Measurements from ENCODE around the gene LANCL2. TPM values are rescaled to one million over a fixed set of nuclear protein-coding genes. Genes with fewer than 3 reads are reported as not detected.

Gene LANCL2
- total RNA-seq, 1 experiment from 2014 or later: 26.4 TPM

- H3K36me3 Mint-ChIP-seq (ENCODE audit: insufficient read depth in 1 of 3, low read depth in 3 of 3): no peaks in the 10 kb centered on the region; a peak in 1 of 7 replicates
- Histone ChIP-seq H4K8ac (replicated peaks; ENCODE audit: insufficient read length, low read depth, low read length) (no peak overlapping the region), H4K5ac (ENCODE audit: insufficient read length, low read depth, low read length) (no peak overlapping the region), H2BK15ac (ENCODE audit: low read depth, low read length) (no peak overlapping the region), H4K91ac (ENCODE audit: insufficient read length, low read depth, low read length) (no peak overlapping the region), H2BK20ac (ENCODE audit: low read depth, low read length, poor library complexity, severe bottlenecking) (no peak overlapping the region), H2AFZ (ENCODE audit: low read length) (no peak overlapping the region), H3K79me1 (ENCODE audit: insufficient read depth, low read depth, low read length, poor library complexity, severe bottlenecking) (no peaks in the 10 kb centered on the region), H3K27me3 (ENCODE audit: insufficient read depth, low read length) (no peaks in the 10 kb centered on the region), H2BK120ac (ENCODE audit: low read depth, low read length, poor library complexity, severe bottlenecking) (no peak overlapping the region), H3K23me2 (ENCODE audit: insufficient read length, low read depth, low read length, poor library complexity, severe bottlenecking) (peaks cover 3% of the 10 kb centered on the region), H3K18ac (ENCODE audit: insufficient read length, low read depth, low read length) (no peak overlapping the region), H2AK5ac (ENCODE audit: insufficient read length, low read length) (no peak overlapping the region), H2BK12ac (ENCODE audit: insufficient read length, low read depth, low read length) (no peak overlapping the region), H3K4me2 (ENCODE audit: insufficient read depth, insufficient read length, low read length) (no peak overlapping the region), H3K9me3 (ENCODE audit: control insufficient read depth, low read depth, low read length) (no peaks in the 10 kb centered on the region), H3K4ac (ENCODE audit: low read depth, low read length) (no peak overlapping the region), H2BK5ac (ENCODE audit: insufficient read length, low read length) (no peak overlapping the region), H3K79me2 (ENCODE audit: insufficient read depth, low read length) (no peaks in the 10 kb centered on the region), H3K14ac (ENCODE audit: insufficient read depth, low read length) (no peak overlapping the region), H3K4me1 (ENCODE audit: insufficient read depth, low read length) (no peaks in the 10 kb centered on the region), H3K27ac (ENCODE audit: insufficient read length, low read depth, low read length) (no peak overlapping the region), H3K23ac (ENCODE audit: insufficient read length, low read depth, low read length) (no peak overlapping the region), H3T11ph (ENCODE audit: low read length) (no peak overlapping the region), H3K9ac (ENCODE audit: extremely low read depth, insufficient read length, low read length) (no peak overlapping the region), H4K20me1 (ENCODE audit: control insufficient read depth, insufficient read depth, insufficient read length) (no peaks in the 10 kb centered on the region), H3K56ac (ENCODE audit: insufficient read length, low read depth, low read length) (no peak overlapping the region)
- no peak overlapping the region for H3K4me3 Mint-ChIP-seq
- TF ChIP-seq CTCF (conservative IDR thresholded peaks at IDR 0.05): no peak
- H3K9me3 Mint-ChIP-seq: no peaks in the 10 kb centered on the region
- WGBS (ENCODE audit: extremely low coverage, insufficient read length, low lambda C conversion rate): no CpG with 5 or more reads among the region's 22 CpGs
- no peaks in the 10 kb centered on the region for H3K4me1 Mint-ChIP-seq
- no peaks in the 10 kb centered on the region for H3K27me3 Mint-ChIP-seq (ENCODE audit: low read depth)
- no peak overlapping the region for H3K27ac Mint-ChIP-seq
- no peak for DNase-seq
These were observed 83.4 kb downstream of the LANCL2 start for GRCh38 chr7:55448526-55448925.

Data from H9 (cell line).